Measurements from ENCODE around the gene GIT2. TPM values are rescaled to one million over a fixed set of nuclear protein-coding genes. Genes with fewer than 3 reads are reported as not detected.

GIT2 gene
- total and polyA plus RNA-seq, 2 of the 13 experiments (the other 11 are each of a cell fraction or from before 2014, with no cell fraction given): 18.4 to 19.8 TPM

- 0 out of 2 replicates have a peak, but pooled peaks have one; percentile 25 for TF ChIP-seq ZNF639 (CRISPR knock-in tag; conservative IDR thresholded peaks at IDR 0.05)
- peak; percentile 71; the same call in 1 of the 2 replicates for TF ChIP-seq YEATS4 (CRISPR knock-in tag; IDR thresholded peaks at IDR 0.05; ENCODE audit: borderline replicate concordance)
- TF ChIP-seq MYPOP (CRISPR knock-in tag; IDR thresholded peaks at IDR 0.05): peak; percentile 92
- peak; percentile 80; the same call in 1 of the 2 replicates for TF ChIP-seq ZNF235 (CRISPR knock-in tag; IDR thresholded peaks at IDR 0.05; ENCODE audit: borderline replicate concordance)
- peak; percentile 25; the same call in 1 of the 2 replicates for TF ChIP-seq TEF (CRISPR knock-in tag; IDR thresholded peaks at IDR 0.05)
- peak; percentile 66; the same call in 1 of the 2 replicates for TF ChIP-seq ZNF331 (CRISPR knock-in tag; IDR thresholded peaks at IDR 0.05)
- TF ChIP-seq ZBTB38 (CRISPR knock-in tag; IDR thresholded peaks at IDR 0.05): peak; percentile 70; the same call in 1 of the 2 replicates
- peak; percentile 67; the same call in 1 of the 3 replicates for TF ChIP-seq MXI1 (IDR thresholded peaks at IDR 0.05; ENCODE audit: borderline replicate concordance, low read depth, low read length)
- peak; percentile 71; the same call in 1 of the 2 replicates for TF ChIP-seq MTA1 (CRISPR knock-in tag; IDR thresholded peaks at IDR 0.05; ENCODE audit: borderline replicate concordance)
- TF ChIP-seq ZC3H4 (CRISPR knock-in tag; IDR thresholded peaks at IDR 0.05; ENCODE audit: borderline replicate concordance): no peak
- peak; percentile 82; the same call in 1 of the 2 replicates for TF ChIP-seq ZFP91 (CRISPR knock-in tag; IDR thresholded peaks at IDR 0.05; ENCODE audit: borderline replicate concordance)
- TF ChIP-seq ETV6 (CRISPR knock-in tag; conservative IDR thresholded peaks at IDR 0.05): 0 out of 2 replicates have a peak, but pooled peaks have one; percentile 76
- TF ChIP-seq IRF2 (CRISPR knock-in tag; IDR thresholded peaks at IDR 0.05): peak; percentile 90
- no peak for TF ChIP-seq ZNF17 (CRISPR knock-in tag; IDR thresholded peaks at IDR 0.05)
- TF ChIP-seq KLF15 (CRISPR knock-in tag; IDR thresholded peaks at IDR 0.05; ENCODE audit: borderline replicate concordance): no peak
- TF ChIP-seq HNRNPLL (IDR thresholded peaks at IDR 0.05; ENCODE audit: low read depth, low read length, poor library complexity, severe bottlenecking): peak; percentile 69
- no peak for TF ChIP-seq ZNF790 (CRISPR knock-in tag; IDR thresholded peaks at IDR 0.05; ENCODE audit: borderline replicate concordance)
- TF ChIP-seq HDAC6 (IDR thresholded peaks at IDR 0.05; ENCODE audit: low read depth, low read length): no peak
- TF ChIP-seq ZBTB43 (CRISPR knock-in tag; conservative IDR thresholded peaks at IDR 0.05): 0 out of 2 replicates have a peak, but pooled peaks have one; percentile 6
- peak; percentile 70; the same call in 1 of the 2 replicates for TF ChIP-seq ZNF768 (CRISPR knock-in tag; IDR thresholded peaks at IDR 0.05)
- TF ChIP-seq MED8 (CRISPR knock-in tag; IDR thresholded peaks at IDR 0.05; ENCODE audit: insufficient replicate concordance): peak; percentile 78
- peak; percentile 92 for TF ChIP-seq ZFX (CRISPR knock-in tag; IDR thresholded peaks at IDR 0.05; ENCODE audit: low read depth)
Observed at GRCh38 chr12:109899783-109900751, 96.1 kb downstream of the GIT2 start, which contains the start of gene TCHP (continued).

Measured in HepG2 (cell line).